Measurements from ENCODE around the gene FAF1.

FAF1 gene

GRCh38 chr1:50969611-50970508 lies 9.8 kb upstream of the FAF1 start, which contains the start of gene CDKN2C (continued):
- peak; percentile 74 for TF ChIP-seq CTCF (tag by site-specific recombination; IDR thresholded peaks at IDR 0.05)
- TF ChIP-seq ZNF449 (tag by site-specific recombination; IDR thresholded peaks at IDR 0.05) = no peak
- no peak for TF ChIP-seq ZNF747 (tag by site-specific recombination; IDR thresholded peaks at IDR 0.05)
- TF ChIP-seq PRDM6 (tag by site-specific recombination; IDR thresholded peaks at IDR 0.05) = peak; percentile 78
- peak; percentile 65 for TF ChIP-seq ZNF335 (tag by site-specific recombination; conservative IDR thresholded peaks at IDR 0.05)

GRCh38 chr1:50968821-50969610 lies 8.9 kb upstream of the FAF1 start:
- H3K9me3 ChIP-seq (ENCODE audit: control insufficient read depth, insufficient read depth, low read depth, low read length) = no peaks in the 10 kb centered on the region
- peak overlapping the region; percentile 91 for H3K4me3 ChIP-seq (ENCODE audit: low read depth, low read length)
- H3K4me1 ChIP-seq (ENCODE audit: control insufficient read depth, insufficient read depth, low read length) = peaks cover 3% of the 10 kb centered on the region; the same call in 1 of the 2 replicates
- POLR2A ChIA-PET = interaction anchor here (0.9 to 4.6 kb wide), 10 partner anchors 9 to 267 kb away, joined by 3 to 157 read pairs (median 6); partner anchors contain the start of genes FAF1 and RNF11
- CTCF ChIA-PET = interaction anchor here (0.7 to 2.3 kb wide), 9 partner anchors 9 to 555 kb away, joined by 3 to 9 read pairs (median 4); partner anchors contain the start of gene FAF1
- no peaks in the 10 kb centered on the region for H3K36me3 ChIP-seq (ENCODE audit: control insufficient read depth in 2 of 2, insufficient read depth in 1 of 2, low read length in 2 of 2)
- H3K27ac ChIP-seq (ENCODE audit: extremely low read depth, low read depth, low read length) = peak overlapping the region; percentile 99
- peak; percentile 95 for TF ChIP-seq HIC1 (tag by site-specific recombination; IDR thresholded peaks at IDR 0.05)
- peak; percentile 60 for TF ChIP-seq ZFP69B (tag by site-specific recombination; IDR thresholded peaks at IDR 0.05)
- no peak for TF ChIP-seq ZNF138 (tag by site-specific recombination; IDR thresholded peaks at IDR 0.05; ENCODE audit: borderline replicate concordance)
- TF ChIP-seq ZNF571 (tag by site-specific recombination; IDR thresholded peaks at IDR 0.05) = no peak
- peak; percentile 100 for TF ChIP-seq ZNF362 (tag by site-specific recombination; IDR thresholded peaks at IDR 0.05)
- peak; percentile 82 for TF ChIP-seq ZBTB48 (tag by site-specific recombination; IDR thresholded peaks at IDR 0.05)
- TF ChIP-seq ELK4 (IDR thresholded peaks at IDR 0.05; ENCODE audit: borderline replicate concordance, low read depth, low read length) = no peak
- 0 out of 2 replicates have a peak, but pooled peaks have one; percentile 24 for TF ChIP-seq OVOL3 (tag by site-specific recombination; IDR thresholded peaks at IDR 0.05)
- peak; percentile 67 for TF ChIP-seq ZNF501 (tag by site-specific recombination; IDR thresholded peaks at IDR 0.05)
- TF ChIP-seq ZFP37 (tag by site-specific recombination; IDR thresholded peaks at IDR 0.05) = peak; percentile 69; the same call in 1 of the 2 replicates
- TF ChIP-seq CTCF (tag by site-specific recombination; IDR thresholded peaks at IDR 0.05) = peak; percentile 38; the same call in 1 of the 2 replicates

Measured in HEK293 (cell line).